H9 (cell line): ENCODE measurements around the gene ADGRF1. TPM values are rescaled to one million over a fixed set of nuclear protein-coding genes. Genes with fewer than 3 reads are reported as not detected.

ENCODE experiments used
- DNase-seq: peaks from one replicate; pipeline ENCODE4 v3.0.0-alpha.2; 2017
- H2AFZ ChIP-seq: one replicate; pipeline ENCODE4 v1.6.1; 2013; ENCODE audit warnings: mild to moderate bottlenecking, low read length, control low read depth, moderate library complexity
- H2AK5ac ChIP-seq: 2 replicates; pipeline ENCODE4 v1.6.1; 2013; ENCODE audit warnings: low read length, control low read depth, mixed read lengths; ENCODE audit not compliant: insufficient read length
- H2BK120ac ChIP-seq: one replicate; pipeline ENCODE4 v1.6.1; 2013; ENCODE audit warnings: low read depth, mild to moderate bottlenecking, low read length, control low read depth, inconsistent platforms; ENCODE audit not compliant: poor library complexity, severe bottlenecking
- H2BK12ac ChIP-seq: 2 replicates; pipeline ENCODE4 v1.6.1; 2013; ENCODE audit warnings: low read length, control low read depth, mixed read lengths, low read depth; ENCODE audit not compliant: insufficient read length
- H2BK15ac ChIP-seq: 2 replicates; pipeline ENCODE4 v1.6.1; 2013; ENCODE audit warnings: low read depth, low read length, control low read depth
- H2BK20ac ChIP-seq: one replicate; pipeline ENCODE4 v1.6.1; 2013; ENCODE audit warnings: low read depth, mild to moderate bottlenecking, low read length, control low read depth, inconsistent platforms; ENCODE audit not compliant: poor library complexity, severe bottlenecking
- H2BK5ac ChIP-seq: 2 replicates; pipeline ENCODE4 v1.6.1; 2013; ENCODE audit warnings: low read length, control low read depth, mixed read lengths; ENCODE audit not compliant: insufficient read length
- H3K14ac ChIP-seq: 2 replicates; pipeline ENCODE4 v1.6.1; 2013; ENCODE audit warnings: low read length, control low read depth; ENCODE audit not compliant: insufficient read depth
- H3K18ac ChIP-seq: 2 replicates; pipeline ENCODE4 v1.6.1; 2013; ENCODE audit warnings: low read depth, mild to moderate bottlenecking, mixed read lengths, low read length, control low read depth; ENCODE audit not compliant: insufficient read length
- H3K23ac ChIP-seq: 2 replicates; pipeline ENCODE4 v1.6.1; 2013; ENCODE audit warnings: low read length, control low read depth, mixed read lengths, low read depth; ENCODE audit not compliant: insufficient read length
- H3K23me2 ChIP-seq: 2 replicates; pipeline ENCODE4 v1.6.1; 2013; ENCODE audit warnings: low read depth, mild to moderate bottlenecking, mixed read lengths, low read length, control low read depth; ENCODE audit not compliant: insufficient read length, poor library complexity, severe bottlenecking
- H3K27ac ChIP-seq: 2 replicates; pipeline ENCODE4 v1.5.1; 2013; ENCODE audit warnings: low read length, control low read depth, mixed read lengths, low read depth; ENCODE audit not compliant: insufficient read length
- H3K27me3 ChIP-seq: 2 replicates; pipeline ENCODE4 v1.6.1; 2013; ENCODE audit warnings: low read length, control low read depth, inconsistent platforms; ENCODE audit not compliant: insufficient read depth
- H3K4ac ChIP-seq: 2 replicates; pipeline ENCODE4 v1.6.1; 2013; ENCODE audit warnings: low read depth, mild to moderate bottlenecking, control low read depth, inconsistent platforms, low read length, moderate library complexity
- H3K4me1 ChIP-seq: 2 replicates; pipeline ENCODE4 v1.6.1; 2013; ENCODE audit warnings: low read length, control low read depth, inconsistent platforms; ENCODE audit not compliant: insufficient read depth
- H3K4me2 ChIP-seq: 2 replicates; pipeline ENCODE4 v1.6.1; 2013; ENCODE audit warnings: low read length, control low read depth, mixed read lengths; ENCODE audit not compliant: insufficient read length, insufficient read depth
- H3K56ac ChIP-seq: 2 replicates; pipeline ENCODE4 v1.6.1; 2013; ENCODE audit warnings: low read depth, mild to moderate bottlenecking, mixed read lengths, low read length, control low read depth; ENCODE audit not compliant: insufficient read length
- H3K79me1 ChIP-seq: 2 replicates; pipeline ENCODE4 v1.6.1; 2013; ENCODE audit warnings: low read depth, mild to moderate bottlenecking, moderate library complexity, low read length, control low read depth, inconsistent platforms; ENCODE audit not compliant: insufficient read depth, poor library complexity, severe bottlenecking
- H3K79me2 ChIP-seq: 2 replicates; pipeline ENCODE4 v1.6.1; 2013; ENCODE audit warnings: low read length, control low read depth, inconsistent platforms; ENCODE audit not compliant: insufficient read depth
- H3K9ac ChIP-seq: 2 replicates; pipeline ENCODE4 v1.6.1; 2013; ENCODE audit warnings: low read length, control low read depth, mixed read lengths; ENCODE audit not compliant: insufficient read length; ENCODE audit errors: extremely low read depth
- H3K9me3 ChIP-seq: one replicate; pipeline ENCODE4 v1.6.1; 2013; ENCODE audit warnings: low read depth, low read length, inconsistent platforms; ENCODE audit not compliant: control insufficient read depth
- H3T11ph ChIP-seq: one replicate; pipeline ENCODE4 v1.6.1; 2013; ENCODE audit warnings: mild to moderate bottlenecking, low read length, control low read depth, inconsistent platforms
- H4K20me1 ChIP-seq: one replicate; pipeline ENCODE4 v1.6.1; 2013; ENCODE audit not compliant: control insufficient read depth, insufficient read length, insufficient read depth
- H4K5ac ChIP-seq: 2 replicates; pipeline ENCODE4 v1.6.1; 2013; ENCODE audit warnings: low read depth, mild to moderate bottlenecking, mixed read lengths, low read length, control low read depth; ENCODE audit not compliant: insufficient read length
- H4K8ac ChIP-seq: replicated peaks from 2 replicates; pipeline ENCODE4 v1.6.1; 2013; ENCODE audit warnings: low read length, control low read depth, mixed read lengths, low read depth; ENCODE audit not compliant: insufficient read length
- H4K91ac ChIP-seq: 2 replicates; pipeline ENCODE4 v1.6.1; 2013; ENCODE audit warnings: low read depth, mild to moderate bottlenecking, moderate library complexity, mixed read lengths, low read length, control low read depth; ENCODE audit not compliant: insufficient read length
- H3K27ac Mint-ChIP-seq, 3 experiments: 2 replicates in 2 of 3; 3 replicates in 1 of 3; pipeline ENCODE4 v1.8.0; 2020 to 2021; ENCODE audit warnings: mixed read lengths in 3 of 3, mild to moderate bottlenecking in 1 of 3, moderate library complexity in 1 of 3
- H3K27me3 Mint-ChIP-seq: 2 replicates; pipeline ENCODE4 v1.8.0; 2021; ENCODE audit warnings: low read depth, mild to moderate bottlenecking, moderate library complexity, mixed read lengths
- H3K36me3 Mint-ChIP-seq, 3 experiments: 2 replicates in 2 of 3; 3 replicates in 1 of 3; pipeline ENCODE4 v1.8.0; 2020 to 2021; ENCODE audit warnings: low read depth in 3 of 3, mixed read lengths in 3 of 3; ENCODE audit not compliant: insufficient read depth in 1 of 3
- H3K4me1 Mint-ChIP-seq, 2 experiments: 2 replicates each; pipeline ENCODE4 v1.8.0; 2020; ENCODE audit warnings: mixed read lengths in 2 of 2
- H3K4me3 Mint-ChIP-seq, 2 experiments: 2 replicates in 1 of 2; 3 replicates in 1 of 2; pipeline ENCODE4 v1.8.0; 2020 to 2021; ENCODE audit warnings: mild to moderate bottlenecking in 2 of 2, mixed read lengths in 2 of 2, moderate library complexity in 1 of 2
- H3K9me3 Mint-ChIP-seq, 2 experiments: 2 replicates in 1 of 2; 3 replicates in 1 of 2; pipeline ENCODE4 v1.8.0; 2020; ENCODE audit warnings: mild to moderate bottlenecking in 2 of 2, mixed read lengths in 2 of 2, moderate library complexity in 1 of 2
- total RNA-seq: library from RNA; stranded (reverse); gene quantifications from 2 replicates; pipeline ENCODE4 v1.2.1, GENCODE V29; 2021
- TF ChIP-seq, protein P1 (sequence below): fragments of 200-600 bp; sonication (generic); conservative IDR thresholded peaks from 3 replicates; pipeline ENCODE4 v1.8.0; 2021; ENCODE audit warnings: antibody characterized with exemption, mild to moderate bottlenecking

ADGRF1 gene
- total RNA-seq, 1 experiment from 2014 or later, result not detected

DNA sequence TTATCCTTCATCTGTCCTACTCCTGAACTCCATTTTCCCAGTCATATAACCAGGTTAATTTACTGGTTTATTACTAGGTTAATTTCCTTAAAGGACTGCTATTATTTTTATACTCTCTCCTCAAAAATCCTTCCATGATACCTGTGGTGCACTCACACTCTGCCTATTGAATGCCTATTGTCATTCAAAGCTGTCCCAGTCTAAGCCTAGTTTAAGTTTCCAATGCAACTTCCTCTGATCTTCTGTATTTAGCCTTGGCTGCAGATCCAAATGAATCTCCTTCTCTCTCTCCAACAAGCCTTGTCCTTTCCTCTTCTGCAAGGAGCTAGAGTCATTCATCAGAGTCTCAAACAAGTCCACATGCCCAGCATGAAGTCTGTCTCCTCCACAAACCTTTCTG, 79.1 kb downstream of the ADGRF1 start:
- no peak overlapping the region for H2BK120ac ChIP-seq
- no peak overlapping the region for H4K5ac ChIP-seq
- no peak overlapping the region for H3K27ac Mint-ChIP-seq
- no peak overlapping the region for H3K18ac ChIP-seq
- H3K27me3 Mint-ChIP-seq, result no peaks in the 10 kb centered on the region
- H2BK20ac ChIP-seq, result no peak overlapping the region
- H2BK12ac ChIP-seq, result no peak overlapping the region
- H2BK15ac ChIP-seq, result no peak overlapping the region
- H3K9me3 Mint-ChIP-seq, result no peaks in the 10 kb centered on the region
- H3K4me1 Mint-ChIP-seq, result no peaks in the 10 kb centered on the region
- H4K8ac ChIP-seq, result no peak overlapping the region
- no peaks in the 10 kb centered on the region for H3K36me3 Mint-ChIP-seq
- H3K79me1 ChIP-seq, result no peaks in the 10 kb centered on the region
- no peak overlapping the region for H2BK5ac ChIP-seq
- H3K4me3 Mint-ChIP-seq, result no peak overlapping the region
- no peak overlapping the region for H3K23ac ChIP-seq
- H3K27ac ChIP-seq, result no peak overlapping the region
- TF ChIP-seq, protein P1, sequence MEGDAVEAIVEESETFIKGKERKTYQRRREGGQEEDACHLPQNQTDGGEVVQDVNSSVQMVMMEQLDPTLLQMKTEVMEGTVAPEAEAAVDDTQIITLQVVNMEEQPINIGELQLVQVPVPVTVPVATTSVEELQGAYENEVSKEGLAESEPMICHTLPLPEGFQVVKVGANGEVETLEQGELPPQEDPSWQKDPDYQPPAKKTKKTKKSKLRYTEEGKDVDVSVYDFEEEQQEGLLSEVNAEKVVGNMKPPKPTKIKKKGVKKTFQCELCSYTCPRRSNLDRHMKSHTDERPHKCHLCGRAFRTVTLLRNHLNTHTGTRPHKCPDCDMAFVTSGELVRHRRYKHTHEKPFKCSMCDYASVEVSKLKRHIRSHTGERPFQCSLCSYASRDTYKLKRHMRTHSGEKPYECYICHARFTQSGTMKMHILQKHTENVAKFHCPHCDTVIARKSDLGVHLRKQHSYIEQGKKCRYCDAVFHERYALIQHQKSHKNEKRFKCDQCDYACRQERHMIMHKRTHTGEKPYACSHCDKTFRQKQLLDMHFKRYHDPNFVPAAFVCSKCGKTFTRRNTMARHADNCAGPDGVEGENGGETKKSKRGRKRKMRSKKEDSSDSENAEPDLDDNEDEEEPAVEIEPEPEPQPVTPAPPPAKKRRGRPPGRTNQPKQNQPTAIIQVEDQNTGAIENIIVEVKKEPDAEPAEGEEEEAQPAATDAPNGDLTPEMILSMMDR, result no peak
- no peak overlapping the region for H2AK5ac ChIP-seq
- no peak overlapping the region for H3K9ac ChIP-seq
- H3K23me2 ChIP-seq, result no peaks in the 10 kb centered on the region
- H3K14ac ChIP-seq, result no peak overlapping the region
- no peak overlapping the region for H3K4ac ChIP-seq
- no peaks in the 10 kb centered on the region; the same call in 1 of the 2 replicates for H3K4me1 ChIP-seq
- no peak overlapping the region for H2AFZ ChIP-seq
- H3K9me3 ChIP-seq, result no peaks in the 10 kb centered on the region
- no peaks in the 10 kb centered on the region for H4K20me1 ChIP-seq
- no peak overlapping the region for H3K56ac ChIP-seq
- no peaks in the 10 kb centered on the region for H3K79me2 ChIP-seq
- no peak overlapping the region for H3K4me2 ChIP-seq
- no peak overlapping the region for H3T11ph ChIP-seq
- no peak overlapping the region for H4K91ac ChIP-seq
- no peak for DNase-seq
- H3K27me3 ChIP-seq, result no peaks in the 10 kb centered on the region
